ENCODE results near the gene KIAA1958. TPM values are rescaled to one million over a fixed set of nuclear protein-coding genes. Genes with fewer than 3 reads are reported as not detected.

Gene KIAA1958
- total RNA-seq, 5 donors from 2014 or later (not counting 1 experiment from before 2014, with no cell fraction given), result 4.6 to 6.4 (median 6.2) TPM

- ATAC-seq (replicated peaks in 1 of 4) (no peak), DNase-seq (no peak)
- POLR2A ChIA-PET, result no interaction called here
- no peaks in the 10 kb centered on the region for H3K27me3 Mint-ChIP-seq
- no peaks in the 10 kb centered on the region for H3K27me3 ChIP-seq (replicated peaks in 1 of 2; ENCODE audit: control insufficient read depth in 2 of 2, extremely low read depth in 1 of 2, insufficient read depth in 2 of 2, low read length in 1 of 2)
- CTCF ChIA-PET, result interaction anchor here in 1 of 2 donors (0.7 kb wide), 1 partner anchor 81 kb away, joined by 4 read pairs; no protein-coding TSS in a partner anchor
- 95% methylated on average over 4 of the region's 5 CpGs for WGBS (ENCODE audit: insufficient coverage)
- H3K27ac Mint-ChIP-seq, result no peak overlapping the region
- no peak overlapping the region for H3K4me3 Mint-ChIP-seq
- peaks cover 7 to 36% of the 10 kb centered on the region in 2 donors for H3K36me3 ChIP-seq (ENCODE audit: control insufficient read depth in 2 of 2, extremely low read depth in 1 of 2, insufficient read depth in 1 of 2, low read length in 1 of 2)
- no peak overlapping the region for H3K4me3 ChIP-seq (ENCODE audit: control insufficient read depth in 1 of 2, extremely low read depth in 1 of 2, low read length in 1 of 2)
- peaks cover 0 to 19% (median 19%) of the 10 kb centered on the region in 3 donors for H3K4me1 Mint-ChIP-seq
- no peaks in the 10 kb centered on the region for H3K9me3 ChIP-seq
- H3K27ac ChIP-seq (ENCODE audit: low read length), result no peak overlapping the region
- no peaks in the 10 kb centered on the region for H3K9me3 Mint-ChIP-seq
- H3K4me1 ChIP-seq (ENCODE audit: control insufficient read depth in 1 of 2, extremely low read depth in 1 of 2, insufficient read depth in 2 of 2, low read length in 2 of 2), result peaks cover 2 to 5% of the 10 kb centered on the region in 2 experiments
- H3K36me3 Mint-ChIP-seq, result peaks cover 57% of the 10 kb centered on the region
Measured at GRCh38 chr9:112696461-112696860, 209.8 kb downstream of the KIAA1958 start.

- no peaks in the 10 kb centered on the region for H3K9me3 ChIP-seq
- Mint-ChIP-seq H3K27ac (no peak overlapping the region), H3K9me3 (no peaks in the 10 kb centered on the region), H3K4me1 (peaks cover 6 to 29% (median 28%) of the 10 kb centered on the region in 3 donors), H3K27me3 (no peaks in the 10 kb centered on the region), H3K36me3 (peaks cover 49% of the 10 kb centered on the region), H3K4me3 (no peak overlapping the region)
- ChIA-PET CTCF (interaction anchor here in 1 of 2 donors (0.6 kb wide), 1 partner anchor 280 kb away, joined by 3 read pairs; no protein-coding TSS in a partner anchor), POLR2A (interaction anchor here in 1 of 2 donors (0.6 kb wide), 1 partner anchor 146 kb away, joined by 3 read pairs; no protein-coding TSS in a partner anchor)
- no peak overlapping the region for H3K4me3 ChIP-seq (ENCODE audit: control insufficient read depth in 1 of 2, extremely low read depth in 1 of 2, low read length in 1 of 2)
- no peak overlapping the region for H3K27ac ChIP-seq (ENCODE audit: low read length)
- ATAC-seq (replicated peaks in 1 of 4) (peak in 1 of 4 experiments; percentile 32), DNase-seq (peak in 1 of 35 experiments; percentile 20)
- no peaks in the 10 kb centered on the region for H3K27me3 ChIP-seq (replicated peaks in 1 of 2; ENCODE audit: control insufficient read depth in 2 of 2, extremely low read depth in 1 of 2, insufficient read depth in 2 of 2, low read length in 1 of 2)
- WGBS (ENCODE audit: insufficient coverage), result no CpG with 5 or more reads among the region's 5 CpGs
- H3K4me1 ChIP-seq (ENCODE audit: control insufficient read depth in 1 of 2, extremely low read depth in 1 of 2, insufficient read depth in 2 of 2, low read length in 2 of 2), result peaks cover 2 to 5% of the 10 kb centered on the region in 2 experiments
- H3K36me3 ChIP-seq (ENCODE audit: control insufficient read depth in 2 of 2, extremely low read depth in 1 of 2, insufficient read depth in 1 of 2, low read length in 1 of 2), result peaks cover 5 to 25% of the 10 kb centered on the region in 2 donors
Measured at GRCh38 chr9:112699230-112699629, 212.6 kb downstream of the KIAA1958 start.

GRCh38 chr9:112700085-112700484 lies 213.5 kb downstream of the KIAA1958 start:
- Mint-ChIP-seq H3K36me3 (peaks cover 45% of the 10 kb centered on the region), H3K27ac (no peak overlapping the region), H3K27me3 (no peaks in the 10 kb centered on the region), H3K9me3 (no peaks in the 10 kb centered on the region), H3K4me1 (peaks cover 6 to 32% (median 29%) of the 10 kb centered on the region in 3 donors), H3K4me3 (no peak overlapping the region)
- Histone ChIP-seq H3K27ac (ENCODE audit: low read length) (no peak overlapping the region), H3K9me3 (no peaks in the 10 kb centered on the region), H3K4me3 (ENCODE audit: control insufficient read depth in 1 of 2, extremely low read depth in 1 of 2, low read length in 1 of 2) (no peak overlapping the region), H3K27me3 (replicated peaks in 1 of 2; ENCODE audit: control insufficient read depth in 2 of 2, extremely low read depth in 1 of 2, insufficient read depth in 2 of 2, low read length in 1 of 2) (no peaks in the 10 kb centered on the region), H3K36me3 (ENCODE audit: control insufficient read depth in 2 of 2, extremely low read depth in 1 of 2, insufficient read depth in 1 of 2, low read length in 1 of 2) (peaks cover 5 to 21% of the 10 kb centered on the region in 2 donors), H3K4me1 (ENCODE audit: control insufficient read depth in 1 of 2, extremely low read depth in 1 of 2, insufficient read depth in 2 of 2, low read length in 2 of 2) (peaks cover 2 to 5% of the 10 kb centered on the region in 2 experiments)
- CTCF ChIA-PET, result no interaction called here
- POLR2A ChIA-PET, result no interaction called here
- DNase-seq, result no peak
- no peak for ATAC-seq (replicated peaks in 1 of 4)

GRCh38 chr9:112703304-112703703 lies 216.7 kb downstream of the KIAA1958 start:
- H3K9me3 Mint-ChIP-seq, result no peaks in the 10 kb centered on the region
- H3K27me3 Mint-ChIP-seq, result no peaks in the 10 kb centered on the region
- H3K27ac Mint-ChIP-seq, result no peak overlapping the region
- Histone ChIP-seq H3K4me3 (ENCODE audit: control insufficient read depth in 1 of 2, extremely low read depth in 1 of 2, low read length in 1 of 2) (no peak overlapping the region), H3K36me3 (ENCODE audit: control insufficient read depth in 2 of 2, extremely low read depth in 1 of 2, insufficient read depth in 1 of 2, low read length in 1 of 2) (peaks cover 0 to 11% of the 10 kb centered on the region in 2 donors), H3K9me3 (no peaks in the 10 kb centered on the region), H3K27me3 (replicated peaks in 1 of 2; ENCODE audit: control insufficient read depth in 2 of 2, extremely low read depth in 1 of 2, insufficient read depth in 2 of 2, low read length in 1 of 2) (no peaks in the 10 kb centered on the region), H3K4me1 (ENCODE audit: control insufficient read depth in 1 of 2, extremely low read depth in 1 of 2, insufficient read depth in 2 of 2, low read length in 2 of 2) (peaks cover 3 to 5% of the 10 kb centered on the region in 2 experiments), H3K27ac (ENCODE audit: low read length) (no peak overlapping the region)
- POLR2A ChIA-PET, result interaction anchor here (0.5 to 0.6 kb wide), 2 partner anchors 9 to 49 kb away, joined by 3 to 4 read pairs; no protein-coding TSS in a partner anchor
- CTCF ChIA-PET, result no interaction called here
- WGBS (ENCODE audit: insufficient coverage), result 86% methylated on average over 1 of the region's 2 CpGs
- DNase-seq (no peak), ATAC-seq (replicated peaks in 1 of 4) (no peak)
- H3K4me1 Mint-ChIP-seq, result peaks cover 18 to 44% (median 35%) of the 10 kb centered on the region in 3 donors
- H3K4me3 Mint-ChIP-seq, result no peak overlapping the region
- peaks cover 38% of the 10 kb centered on the region for H3K36me3 Mint-ChIP-seq

GRCh38 chr9:112705768-112706427 lies 219.3 kb downstream of the KIAA1958 start:
- POLR2A ChIA-PET, result no interaction called here
- Histone ChIP-seq H3K4me1 (ENCODE audit: control insufficient read depth in 1 of 2, extremely low read depth in 1 of 2, insufficient read depth in 2 of 2, low read length in 2 of 2) (peaks cover 0 to 3% of the 10 kb centered on the region in 2 experiments), H3K36me3 (ENCODE audit: control insufficient read depth in 2 of 2, extremely low read depth in 1 of 2, insufficient read depth in 1 of 2, low read length in 1 of 2) (peaks cover 0 to 16% of the 10 kb centered on the region in 2 donors), H3K27ac (ENCODE audit: low read length) (no peak overlapping the region), H3K27me3 (replicated peaks in 1 of 2; ENCODE audit: control insufficient read depth in 2 of 2, extremely low read depth in 1 of 2, insufficient read depth in 2 of 2, low read length in 1 of 2) (no peaks in the 10 kb centered on the region), H3K9me3 (no peaks in the 10 kb centered on the region), H3K4me3 (ENCODE audit: control insufficient read depth in 1 of 2, extremely low read depth in 1 of 2, low read length in 1 of 2) (no peak overlapping the region)
- Mint-ChIP-seq H3K27ac (no peak overlapping the region), H3K36me3 (peaks cover 42% of the 10 kb centered on the region), H3K27me3 (no peaks in the 10 kb centered on the region), H3K4me1 (peaks cover 32 to 44% (median 39%) of the 10 kb centered on the region in 3 donors), H3K9me3 (no peaks in the 10 kb centered on the region), H3K4me3 (no peak overlapping the region)
- DNase-seq (no peak), ATAC-seq (replicated peaks in 1 of 4) (no peak)
- CTCF ChIA-PET, result interaction anchor here in 1 of 2 donors (1.0 kb wide), 1 partner anchor 24 kb away, joined by 3 read pairs; no protein-coding TSS in a partner anchor
- WGBS (ENCODE audit: insufficient coverage), result 93% methylated on average over 4 of the region's 6 CpGs

- ChIA-PET POLR2A (no interaction called here), CTCF (interaction anchor here in 1 of 2 donors (0.6 kb wide), 1 partner anchor 74 kb away, joined by 3 read pairs; no protein-coding TSS in a partner anchor)
- peaks cover 0 to 22% of the 10 kb centered on the region in 2 donors for H3K36me3 ChIP-seq (ENCODE audit: control insufficient read depth in 2 of 2, extremely low read depth in 1 of 2, insufficient read depth in 1 of 2, low read length in 1 of 2)
- H3K4me1 ChIP-seq (ENCODE audit: control insufficient read depth in 1 of 2, extremely low read depth in 1 of 2, insufficient read depth in 2 of 2, low read length in 2 of 2), result peaks cover 2 to 3% of the 10 kb centered on the region in 2 experiments
- DNase-seq (no peak), ATAC-seq (replicated peaks in 1 of 4) (no peak)
- Mint-ChIP-seq H3K27ac (no peak overlapping the region), H3K27me3 (no peaks in the 10 kb centered on the region), H3K4me1 (peaks cover 39 to 51% (median 46%) of the 10 kb centered on the region in 3 donors), H3K9me3 (peaks cover 0 to 4% (median 0%) of the 10 kb centered on the region in 3 donors), H3K4me3 (no peak overlapping the region), H3K36me3 (peaks cover 38% of the 10 kb centered on the region)
- H3K27ac ChIP-seq (ENCODE audit: low read length), result no peak overlapping the region
- 92% methylated on average over 2 of the region's 7 CpGs for WGBS (ENCODE audit: insufficient coverage)
- H3K4me3 ChIP-seq (ENCODE audit: control insufficient read depth in 1 of 2, extremely low read depth in 1 of 2, low read length in 1 of 2), result no peak overlapping the region
- H3K27me3 ChIP-seq (replicated peaks in 1 of 2; ENCODE audit: control insufficient read depth in 2 of 2, extremely low read depth in 1 of 2, insufficient read depth in 2 of 2, low read length in 1 of 2), result no peaks in the 10 kb centered on the region
- H3K9me3 ChIP-seq, result no peaks in the 10 kb centered on the region
Measured at GRCh38 chr9:112711050-112711689, 224.5 kb downstream of the KIAA1958 start.
